CD4-positive, alpha-beta T cell (primary cell): ENCODE results near the gene NDUFAF3. TPM values are rescaled to one million over a fixed set of nuclear protein-coding genes. Genes with fewer than 3 reads are reported as not detected.

ENCODE experiments used
- ATAC-seq: fragments of 200-7000 bp; cut with Tn5 transposase; one replicate; pipeline ENCODE4 v1.10.0; 2022; ENCODE audit warnings: mild to moderate bottlenecking; ENCODE audit not compliant: poor library complexity
- CTCF ChIA-PET: fragments of 350-600 bp; sonication (Branson Sonifier 250); formaldehyde crosslinking; loops from one replicate; lab custom pipeline; 2021; ENCODE audit warnings: antibody characterized with exemption, inconsistent platforms; lab: Charles Lee
- POLR2A ChIA-PET: fragments of 350-600 bp; sonication (Branson Sonifier 250); formaldehyde crosslinking; loops from one replicate; lab custom pipeline; 2021; ENCODE audit warnings: antibody characterized with exemption, inconsistent platforms; lab: Charles Lee
- DNase-seq, 14 experiments: peaks; one replicate each; pipeline ENCODE4 v3.0.0-alpha.2; 2013 to 2020; ENCODE audit warnings: mixed read lengths in 2 of 14
- H3K27ac ChIP-seq, 2 donors: one replicate each; pipeline versions ENCODE4 v1.5.1 to v1.7.0; 2013; ENCODE audit warnings: low read length in 2 of 2, low read depth in 1 of 2, mild to moderate bottlenecking in 1 of 2
- H3K27me3 ChIP-seq, 2 experiments: 1 replicate in 1 of 2; 2 replicates in 1 of 2; pipeline versions ENCODE4 v1.6.1 to v1.7.0; 2013; ENCODE audit warnings: low read length in 2 of 2, control low read depth in 1 of 2, mild to moderate bottlenecking in 1 of 2, moderate library complexity in 1 of 2; ENCODE audit not compliant: insufficient read depth in 2 of 2, control insufficient read depth in 1 of 2
- H3K36me3 ChIP-seq: one replicate; pipeline ENCODE4 v1.6.1; 2013; ENCODE audit warnings: low read length, control low read depth; ENCODE audit not compliant: insufficient read depth
- H3K4me1 ChIP-seq: one replicate; pipeline ENCODE4 v1.6.1; 2013; ENCODE audit warnings: low read length, control low read depth; ENCODE audit not compliant: insufficient read depth
- H3K4me3 ChIP-seq: one replicate; pipeline ENCODE4 v1.5.1; 2013; ENCODE audit warnings: mild to moderate bottlenecking, low read length, moderate library complexity
- H3K9me3 ChIP-seq, 2 experiments: 1 replicate in 1 of 2; 2 replicates in 1 of 2; pipeline versions ENCODE4 v1.6.1 to v1.7.0; 2013; ENCODE audit warnings: low read length in 2 of 2, mild to moderate bottlenecking in 2 of 2, control low read depth in 1 of 2, moderate library complexity in 1 of 2; ENCODE audit not compliant: control insufficient read depth in 1 of 2, insufficient read depth in 1 of 2
- H3K27ac Mint-ChIP-seq: one replicate; pipeline ENCODE4 v1.8.0; 2020; ENCODE audit warnings: mixed read lengths
- H3K27me3 Mint-ChIP-seq: one replicate; pipeline ENCODE4 v1.8.0; 2021; ENCODE audit warnings: mixed read lengths
- H3K36me3 Mint-ChIP-seq: one replicate; pipeline ENCODE4 v1.8.0; 2021; ENCODE audit warnings: low read depth, mixed read lengths
- H3K4me1 Mint-ChIP-seq: one replicate; pipeline ENCODE4 v1.8.0; 2021; ENCODE audit warnings: low read depth, mixed read lengths
- H3K4me3 Mint-ChIP-seq: one replicate; pipeline ENCODE4 v1.8.0; 2020; ENCODE audit warnings: mild to moderate bottlenecking, mixed read lengths
- H3K9me3 Mint-ChIP-seq: one replicate; pipeline ENCODE4 v1.8.0; 2020; ENCODE audit warnings: mixed read lengths
- CTCF ChIP-seq: fragments of 200-600 bp; IDR thresholded peaks from one replicate; pipeline ENCODE4 v1.8.0; 2022; ENCODE audit warnings: antibody characterized with exemption, mild to moderate bottlenecking
- intact Hi-C, 2 experiments: fragments of 100-400 bp; cut with DNase I in 1 of 2; cut with micrococcal nuclease in 1 of 2; formaldehyde crosslinking; loops; one replicate each; pipeline versions ENCODE4 v1.15.1 to v1.9.0; 2023 to 2025; cut with DNase I, micrococcal nuclease
- total RNA-seq, 174 experiments: library from RNA in 2 of 174; stranded (reverse) in 2 of 174; gene quantifications; one replicate each; pipeline ENCODE4 v1.2.3 and lab custom pipeline; 2021 to 2026

Gene NDUFAF3
- total RNA-seq, 2 experiments from 2014 or later, result 52.7 to 53.2 TPM

GRCh38 chr3:49009396-49009795 lies 12.5 kb upstream of the NDUFAF3 start:
- Histone ChIP-seq H3K4me3 (no peak overlapping the region), H3K27me3 (no peaks in the 10 kb centered on the region), H3K9me3 (no peaks in the 10 kb centered on the region), H3K27ac (no peak overlapping the region), H3K4me1 (peaks cover 25% of the 10 kb centered on the region), H3K36me3 (peaks cover 30% of the 10 kb centered on the region)
- Mint-ChIP-seq H3K4me3 (peak overlapping the region; percentile 68), H3K4me1 (peaks cover 32% of the 10 kb centered on the region), H3K9me3 (no peaks in the 10 kb centered on the region), H3K27me3 (no peaks in the 10 kb centered on the region), H3K36me3 (peaks cover 41% of the 10 kb centered on the region), H3K27ac (peak overlapping the region; percentile 97)
- TF ChIP-seq CTCF, result no peak
- POLR2A ChIA-PET, result interaction anchor here (0.7 to 8.0 kb wide), 4 partner anchors 12 to 1533 kb away, joined by 4 to 331 read pairs (median 103); partner anchors contain the start of genes DALRD3, IMPDH2, NDUFAF3 and P4HTM
- DNase-seq, result no peak
- intact Hi-C loops, result loop anchor here in 1 of 2 experiments (5.0 kb wide), 2 partner anchors 707 to 1497 kb away; partner anchors contain the start of genes ELP6 and NME6
- CTCF ChIA-PET, result interaction anchor here (4.3 to 5.2 kb wide), 2 partner anchors 13 to 21 kb away, joined by 59 to 100 read pairs; partner anchors contain the start of genes NDUFAF3 and P4HTM
- ATAC-seq, result no peak

GRCh38 chr3:49012441-49013017 lies 9.4 kb upstream of the NDUFAF3 start:
- H3K4me1 ChIP-seq, result peaks cover 20% of the 10 kb centered on the region
- intact Hi-C loops, result loop anchor here in 1 of 2 experiments (5.0 kb wide), 1 partner anchor 295 kb away; the partner anchor contains the start of gene IP6K2
- ATAC-seq (no peak), DNase-seq (no peak)
- H3K27ac ChIP-seq, result no peak overlapping the region
- Mint-ChIP-seq H3K27me3 (no peaks in the 10 kb centered on the region), H3K4me1 (peaks cover 25% of the 10 kb centered on the region), H3K4me3 (no peak overlapping the region), H3K9me3 (no peaks in the 10 kb centered on the region), H3K36me3 (peaks cover 54% of the 10 kb centered on the region), H3K27ac (no peak overlapping the region)
- ChIA-PET POLR2A (interaction anchor here (1.2 to 2.3 kb wide), 4 partner anchors 9 to 25 kb away, joined by 3 to 13 read pairs (median 4); partner anchors contain the start of genes IMPDH2 and NDUFAF3), CTCF (interaction anchor here (0.6 to 6.5 kb wide), 4 partner anchors 9 to 50 kb away, joined by 3 to 53 read pairs (median 4); partner anchors contain the start of gene P4HTM)
- H3K9me3 ChIP-seq, result no peaks in the 10 kb centered on the region
- H3K27me3 ChIP-seq, result no peaks in the 10 kb centered on the region
- no peak for TF ChIP-seq CTCF
- peaks cover 42% of the 10 kb centered on the region for H3K36me3 ChIP-seq
- H3K4me3 ChIP-seq, result no peak overlapping the region

- H3K4me3 Mint-ChIP-seq, result no peak overlapping the region
- ChIA-PET CTCF (interaction anchor here (1.2 to 6.5 kb wide), 3 partner anchors 8 to 81 kb away, joined by 3 to 53 read pairs (median 6); partner anchors contain the start of genes P4HTM and QRICH1), POLR2A (interaction anchor here (0.6 to 2.3 kb wide), 4 partner anchors 8 to 25 kb away, joined by 3 to 13 read pairs (median 4); partner anchors contain the start of genes IMPDH2 and NDUFAF3)
- Histone ChIP-seq H3K36me3 (peaks cover 42% of the 10 kb centered on the region), H3K4me1 (peaks cover 18% of the 10 kb centered on the region), H3K27me3 (no peaks in the 10 kb centered on the region), H3K4me3 (no peak overlapping the region), H3K9me3 (no peaks in the 10 kb centered on the region), H3K27ac (no peak overlapping the region)
- H3K9me3 Mint-ChIP-seq, result no peaks in the 10 kb centered on the region
- no peaks in the 10 kb centered on the region for H3K27me3 Mint-ChIP-seq
- peaks cover 21% of the 10 kb centered on the region for H3K4me1 Mint-ChIP-seq
- TF ChIP-seq CTCF, result no peak
- no peak overlapping the region for H3K27ac Mint-ChIP-seq
- DNase-seq (no peak), ATAC-seq (no peak)
- peaks cover 48% of the 10 kb centered on the region for H3K36me3 Mint-ChIP-seq
- intact Hi-C loops, result loop anchor here in 1 of 2 experiments (5.0 kb wide), 1 partner anchor 296 kb away; the partner anchor contains the start of gene IP6K2
These were observed 8.7 kb upstream of the NDUFAF3 start for GRCh38 chr3:49013113-49013737.
